Fibroblast of pulmonary artery (primary cell): ENCODE data around the gene ACTL8.

Source experiments
- DNase-seq: peaks from one replicate; pipeline ENCODE4 v3.0.0-alpha.2; 2010; ENCODE audit warnings: low read depth
- H3K4me3 ChIP-seq: replicated peaks from 2 replicates; pipeline ENCODE4 v1.5.1; 2011; ENCODE audit warnings: low read depth, mild to moderate bottlenecking, control low read depth, low read length, moderate library complexity
- TF ChIP-seq, protein P1 (sequence below): IDR thresholded peaks from 2 replicates; pipeline ENCODE4 v1.5.1; 2011; ENCODE audit warnings: mild to moderate bottlenecking, control low read depth, low read length, inconsistent platforms; ENCODE audit errors: missing control alignments

Gene ACTL8

GRCh38 chr1:17822741-17823426, 67.8 kb downstream of the ACTL8 start:
- no peak for DNase-seq
- TF ChIP-seq, protein P1, sequence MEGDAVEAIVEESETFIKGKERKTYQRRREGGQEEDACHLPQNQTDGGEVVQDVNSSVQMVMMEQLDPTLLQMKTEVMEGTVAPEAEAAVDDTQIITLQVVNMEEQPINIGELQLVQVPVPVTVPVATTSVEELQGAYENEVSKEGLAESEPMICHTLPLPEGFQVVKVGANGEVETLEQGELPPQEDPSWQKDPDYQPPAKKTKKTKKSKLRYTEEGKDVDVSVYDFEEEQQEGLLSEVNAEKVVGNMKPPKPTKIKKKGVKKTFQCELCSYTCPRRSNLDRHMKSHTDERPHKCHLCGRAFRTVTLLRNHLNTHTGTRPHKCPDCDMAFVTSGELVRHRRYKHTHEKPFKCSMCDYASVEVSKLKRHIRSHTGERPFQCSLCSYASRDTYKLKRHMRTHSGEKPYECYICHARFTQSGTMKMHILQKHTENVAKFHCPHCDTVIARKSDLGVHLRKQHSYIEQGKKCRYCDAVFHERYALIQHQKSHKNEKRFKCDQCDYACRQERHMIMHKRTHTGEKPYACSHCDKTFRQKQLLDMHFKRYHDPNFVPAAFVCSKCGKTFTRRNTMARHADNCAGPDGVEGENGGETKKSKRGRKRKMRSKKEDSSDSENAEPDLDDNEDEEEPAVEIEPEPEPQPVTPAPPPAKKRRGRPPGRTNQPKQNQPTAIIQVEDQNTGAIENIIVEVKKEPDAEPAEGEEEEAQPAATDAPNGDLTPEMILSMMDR: no peak
- H3K4me3 ChIP-seq: no peak overlapping the region

GRCh38 chr1:17825273-17826164, 70.4 kb downstream of the ACTL8 start:
- H3K4me3 ChIP-seq: no peak overlapping the region
- DNase-seq: no peak
- TF ChIP-seq, protein P1: no peak

DNA sequence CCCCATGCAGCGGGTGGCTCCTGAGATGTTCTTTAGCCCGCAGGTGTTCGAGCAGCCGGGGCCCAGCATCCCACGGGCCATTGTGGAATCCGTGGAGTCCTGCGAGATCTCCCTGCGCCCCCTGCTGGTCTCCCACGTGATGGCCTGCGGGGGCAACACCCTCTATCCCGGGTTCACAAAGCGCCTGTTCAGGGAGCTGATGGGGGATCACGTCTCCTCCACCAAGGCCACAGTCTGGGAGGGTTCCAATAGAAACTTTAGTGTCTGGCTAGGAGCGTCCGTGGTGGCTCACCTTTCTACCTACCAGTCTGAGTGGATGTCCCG, 71.0 kb downstream of the ACTL8 start:
- peak; percentile 42 for DNase-seq
- TF ChIP-seq, protein P1: peak; percentile 71
- no peak overlapping the region for H3K4me3 ChIP-seq

DNA sequence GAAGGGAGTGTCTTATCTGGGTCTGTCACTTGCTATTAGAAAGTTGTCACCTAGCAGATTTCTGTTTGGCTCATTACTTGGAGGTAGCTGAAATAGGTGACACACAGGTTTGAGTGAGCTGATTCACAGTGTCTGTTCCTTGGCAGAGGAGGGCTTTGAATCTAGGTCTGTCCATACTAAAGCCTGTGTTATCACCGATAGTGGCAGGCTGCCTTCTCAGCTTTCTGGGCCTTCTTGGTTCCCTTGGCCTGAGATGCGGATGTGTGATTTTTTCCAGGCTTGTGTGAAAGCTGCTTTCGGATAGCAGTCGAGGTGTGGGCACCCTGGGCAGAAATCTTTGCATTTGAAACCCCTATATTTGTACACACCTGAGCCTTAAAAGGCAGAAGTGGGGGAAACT, 73.9 kb downstream of the ACTL8 start:
- TF ChIP-seq, protein P1: no peak
- no peak overlapping the region for H3K4me3 ChIP-seq
- no peak for DNase-seq

GRCh38 chr1:17829579-17829978, 74.4 kb downstream of the ACTL8 start:
- H3K4me3 ChIP-seq: no peak overlapping the region
- TF ChIP-seq, protein P1: no peak
- no peak for DNase-seq

- TF ChIP-seq, protein P1: no peak
- DNase-seq: peak; percentile 71
- no peak overlapping the region for H3K4me3 ChIP-seq
These were observed 76.5 kb downstream of the ACTL8 start for GRCh38 chr1:17831597-17831996.
